Right lobe of liver (tissue), 4 donors: ENCODE data around the gene IFRD2.

Experiments used
- POLR2A ChIP-seq: fragments of 450-650 bp; IDR thresholded peaks from one replicate; pipeline ENCODE4 v1.6.1; 2017; ENCODE audit warnings: antibody characterized with exemption, mild to moderate bottlenecking
- TF ChIP-seq, protein P1 (sequence below), 4 donors: fragments of 200-600 bp in 3 of 4; fragments of 450-650 bp in 1 of 4; IDR thresholded peaks; one replicate each; pipeline versions ENCODE4 v1.5.1 to v1.8.0; 2016 to 2022; ENCODE audit warnings: antibody characterized with exemption in 4 of 4, mild to moderate bottlenecking in 2 of 4
- donor health status: DM: no; HTN: no; CAD: no.
- donor health status: DM: no; HTN: no; CAD: no.
- donor health status: DM: no; HTN: yes; CAD: no.

DNA sequence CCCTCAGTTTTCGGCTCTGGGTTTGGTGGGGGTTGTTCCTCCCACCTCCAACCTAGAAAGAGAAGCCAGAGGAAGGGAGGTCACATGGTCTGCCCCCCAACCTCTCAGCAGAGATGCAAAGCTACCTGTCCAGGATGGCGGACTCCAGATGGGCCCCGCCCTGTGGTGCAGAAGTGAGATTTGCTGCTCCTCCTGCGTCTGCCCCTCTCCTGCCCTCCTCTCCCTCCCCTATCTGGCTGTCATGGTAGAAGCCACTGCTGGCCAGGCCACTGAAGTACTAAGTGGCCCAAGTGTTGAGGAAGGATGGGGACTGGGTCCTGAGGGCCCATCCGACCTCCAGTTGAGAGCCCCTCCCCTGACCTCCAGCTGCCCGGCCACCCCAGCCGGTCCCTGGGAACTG, 25.4 kb downstream of the IFRD2 start:
- TF ChIP-seq, protein P1, sequence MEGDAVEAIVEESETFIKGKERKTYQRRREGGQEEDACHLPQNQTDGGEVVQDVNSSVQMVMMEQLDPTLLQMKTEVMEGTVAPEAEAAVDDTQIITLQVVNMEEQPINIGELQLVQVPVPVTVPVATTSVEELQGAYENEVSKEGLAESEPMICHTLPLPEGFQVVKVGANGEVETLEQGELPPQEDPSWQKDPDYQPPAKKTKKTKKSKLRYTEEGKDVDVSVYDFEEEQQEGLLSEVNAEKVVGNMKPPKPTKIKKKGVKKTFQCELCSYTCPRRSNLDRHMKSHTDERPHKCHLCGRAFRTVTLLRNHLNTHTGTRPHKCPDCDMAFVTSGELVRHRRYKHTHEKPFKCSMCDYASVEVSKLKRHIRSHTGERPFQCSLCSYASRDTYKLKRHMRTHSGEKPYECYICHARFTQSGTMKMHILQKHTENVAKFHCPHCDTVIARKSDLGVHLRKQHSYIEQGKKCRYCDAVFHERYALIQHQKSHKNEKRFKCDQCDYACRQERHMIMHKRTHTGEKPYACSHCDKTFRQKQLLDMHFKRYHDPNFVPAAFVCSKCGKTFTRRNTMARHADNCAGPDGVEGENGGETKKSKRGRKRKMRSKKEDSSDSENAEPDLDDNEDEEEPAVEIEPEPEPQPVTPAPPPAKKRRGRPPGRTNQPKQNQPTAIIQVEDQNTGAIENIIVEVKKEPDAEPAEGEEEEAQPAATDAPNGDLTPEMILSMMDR (IDR thresholded peaks at IDR 0.05): no peak
- TF ChIP-seq POLR2A: no peak
